ENCODE measurements around the gene UTP20.
A peak's percentile ranks its signal among the peaks of the same experiment; 100 is the strongest.
"Not testable (repeated sequence)": the region's sequence is repeated elsewhere in the genome, so short reads cannot be mapped to it uniquely, and the experiment has no call there.

UTP20 gene

GRCh38 chr12:101368016-101368415 is 88.1 kb downstream of the UTP20 start:
- DNase-seq (ENCODE audit: extremely low read depth, low read depth), result no peak
- TF ChIP-seq CTCF (IDR thresholded peaks at IDR 0.05; ENCODE audit: low read depth, low read length, missing control alignments), result no peak
- no peak overlapping the region for H3K4me3 ChIP-seq (replicated peaks; ENCODE audit: low read depth, low read length)

- no peak overlapping the region for H3K4me3 ChIP-seq (replicated peaks; ENCODE audit: low read depth, low read length)
- TF ChIP-seq CTCF (IDR thresholded peaks at IDR 0.05; ENCODE audit: low read depth, low read length, missing control alignments), result no peak
- no peak for DNase-seq (ENCODE audit: extremely low read depth, low read depth)
Measured at GRCh38 chr12:101372431-101372830, 92.5 kb downstream of the UTP20 start.

GRCh38 chr12:101375573-101375972 is 95.7 kb downstream of the UTP20 start:
- no peak for TF ChIP-seq CTCF (IDR thresholded peaks at IDR 0.05; ENCODE audit: low read depth, low read length, missing control alignments)
- no peak overlapping the region for H3K4me3 ChIP-seq (replicated peaks; ENCODE audit: low read depth, low read length)
- DNase-seq (ENCODE audit: extremely low read depth, low read depth), result no peak

- no peak for TF ChIP-seq CTCF (IDR thresholded peaks at IDR 0.05; ENCODE audit: low read depth, low read length, missing control alignments)
- no peak overlapping the region for H3K4me3 ChIP-seq (replicated peaks; ENCODE audit: low read depth, low read length)
- no peak for DNase-seq (ENCODE audit: extremely low read depth, low read depth)
Measured at GRCh38 chr12:101379149-101379548, 99.2 kb downstream of the UTP20 start.

GRCh38 chr12:101391181-101391580 is 111.3 kb downstream of the UTP20 start:
- DNase-seq (ENCODE audit: extremely low read depth, low read depth); H3K4me3 ChIP-seq (replicated peaks; ENCODE audit: low read depth, low read length): not testable (repeated sequence)

GRCh38 chr12:101407049-101407435 is 127.1 kb downstream of the UTP20 start:
- DNase-seq (ENCODE audit: extremely low read depth, low read depth), result no peak
- no peak for TF ChIP-seq CTCF (IDR thresholded peaks at IDR 0.05; ENCODE audit: low read depth, low read length, missing control alignments)
- H3K4me3 ChIP-seq (replicated peaks; ENCODE audit: low read depth, low read length), result peak overlapping the region; percentile 84

GRCh38 chr12:101407436-101408345 is 127.8 kb downstream of the UTP20 start, which contains the start of gene ARL1:
Gene ARL1 (minus strand): TSS chr12:101407772. CDS start chr12:101407645, 127 bp downstream.
- H3K4me3 ChIP-seq (replicated peaks; ENCODE audit: low read depth, low read length), result peak within 1 kb of the TSS; percentile 84
- no peak for TF ChIP-seq CTCF (IDR thresholded peaks at IDR 0.05; ENCODE audit: low read depth, low read length, missing control alignments)
- DNase-seq (ENCODE audit: extremely low read depth, low read depth), result peak; percentile 52

GRCh38 chr12:101410169-101410568 is 130.3 kb downstream of the UTP20 start:
- not testable (repeated sequence) for DNase-seq (ENCODE audit: extremely low read depth, low read depth); H3K4me3 ChIP-seq (replicated peaks; ENCODE audit: low read depth, low read length)

All from HFF-Myc (cell line).